ENCODE results near the gene EXD3. TPM values are rescaled to one million over a fixed set of nuclear protein-coding genes. Genes with fewer than 3 reads are reported as not detected.

EXD3 gene
- total and polyA plus RNA-seq, 9 of the 15 experiments (the other 6 are each of a cell fraction or from before 2014, with no cell fraction given): 0.29 to 12.5 (median 3.9) TPM

DNA sequence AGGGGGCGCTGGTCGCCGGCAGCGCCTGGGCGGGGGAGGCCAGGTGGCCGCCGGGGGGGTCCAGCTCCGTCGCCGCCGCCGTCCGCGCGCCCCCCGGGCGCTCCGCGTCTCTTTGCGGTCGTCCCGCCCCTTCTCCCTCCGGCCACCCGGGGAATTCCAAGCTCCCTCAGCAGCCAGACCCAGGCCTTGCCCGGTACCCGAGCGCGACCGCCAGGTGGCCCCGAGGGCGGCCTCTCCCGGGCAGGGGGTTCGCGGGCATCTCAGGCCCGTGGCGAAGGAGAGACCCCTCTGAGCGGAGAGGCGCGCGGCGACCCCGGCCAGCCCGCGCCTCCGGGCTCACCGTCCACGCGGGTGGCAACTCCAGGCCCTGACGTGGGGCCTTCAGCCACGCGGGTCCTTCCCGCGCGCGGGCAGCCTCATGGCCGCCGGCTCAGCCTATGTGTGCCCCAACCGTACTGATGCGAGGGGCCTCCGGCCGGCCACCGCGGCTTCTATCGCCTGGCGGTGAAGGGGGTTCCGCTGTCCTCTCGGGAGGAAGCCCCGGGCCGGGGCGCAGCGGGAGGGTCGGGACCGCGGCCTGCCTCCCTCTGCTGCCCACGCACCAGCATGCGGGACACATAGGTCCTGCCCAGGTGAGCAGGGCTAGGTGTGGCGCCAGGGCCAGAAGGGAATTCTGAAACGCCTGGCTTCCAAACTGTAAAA lies 120.4 kb downstream of the EXD3 start (continued):
- TF ChIP-seq, protein P1, sequence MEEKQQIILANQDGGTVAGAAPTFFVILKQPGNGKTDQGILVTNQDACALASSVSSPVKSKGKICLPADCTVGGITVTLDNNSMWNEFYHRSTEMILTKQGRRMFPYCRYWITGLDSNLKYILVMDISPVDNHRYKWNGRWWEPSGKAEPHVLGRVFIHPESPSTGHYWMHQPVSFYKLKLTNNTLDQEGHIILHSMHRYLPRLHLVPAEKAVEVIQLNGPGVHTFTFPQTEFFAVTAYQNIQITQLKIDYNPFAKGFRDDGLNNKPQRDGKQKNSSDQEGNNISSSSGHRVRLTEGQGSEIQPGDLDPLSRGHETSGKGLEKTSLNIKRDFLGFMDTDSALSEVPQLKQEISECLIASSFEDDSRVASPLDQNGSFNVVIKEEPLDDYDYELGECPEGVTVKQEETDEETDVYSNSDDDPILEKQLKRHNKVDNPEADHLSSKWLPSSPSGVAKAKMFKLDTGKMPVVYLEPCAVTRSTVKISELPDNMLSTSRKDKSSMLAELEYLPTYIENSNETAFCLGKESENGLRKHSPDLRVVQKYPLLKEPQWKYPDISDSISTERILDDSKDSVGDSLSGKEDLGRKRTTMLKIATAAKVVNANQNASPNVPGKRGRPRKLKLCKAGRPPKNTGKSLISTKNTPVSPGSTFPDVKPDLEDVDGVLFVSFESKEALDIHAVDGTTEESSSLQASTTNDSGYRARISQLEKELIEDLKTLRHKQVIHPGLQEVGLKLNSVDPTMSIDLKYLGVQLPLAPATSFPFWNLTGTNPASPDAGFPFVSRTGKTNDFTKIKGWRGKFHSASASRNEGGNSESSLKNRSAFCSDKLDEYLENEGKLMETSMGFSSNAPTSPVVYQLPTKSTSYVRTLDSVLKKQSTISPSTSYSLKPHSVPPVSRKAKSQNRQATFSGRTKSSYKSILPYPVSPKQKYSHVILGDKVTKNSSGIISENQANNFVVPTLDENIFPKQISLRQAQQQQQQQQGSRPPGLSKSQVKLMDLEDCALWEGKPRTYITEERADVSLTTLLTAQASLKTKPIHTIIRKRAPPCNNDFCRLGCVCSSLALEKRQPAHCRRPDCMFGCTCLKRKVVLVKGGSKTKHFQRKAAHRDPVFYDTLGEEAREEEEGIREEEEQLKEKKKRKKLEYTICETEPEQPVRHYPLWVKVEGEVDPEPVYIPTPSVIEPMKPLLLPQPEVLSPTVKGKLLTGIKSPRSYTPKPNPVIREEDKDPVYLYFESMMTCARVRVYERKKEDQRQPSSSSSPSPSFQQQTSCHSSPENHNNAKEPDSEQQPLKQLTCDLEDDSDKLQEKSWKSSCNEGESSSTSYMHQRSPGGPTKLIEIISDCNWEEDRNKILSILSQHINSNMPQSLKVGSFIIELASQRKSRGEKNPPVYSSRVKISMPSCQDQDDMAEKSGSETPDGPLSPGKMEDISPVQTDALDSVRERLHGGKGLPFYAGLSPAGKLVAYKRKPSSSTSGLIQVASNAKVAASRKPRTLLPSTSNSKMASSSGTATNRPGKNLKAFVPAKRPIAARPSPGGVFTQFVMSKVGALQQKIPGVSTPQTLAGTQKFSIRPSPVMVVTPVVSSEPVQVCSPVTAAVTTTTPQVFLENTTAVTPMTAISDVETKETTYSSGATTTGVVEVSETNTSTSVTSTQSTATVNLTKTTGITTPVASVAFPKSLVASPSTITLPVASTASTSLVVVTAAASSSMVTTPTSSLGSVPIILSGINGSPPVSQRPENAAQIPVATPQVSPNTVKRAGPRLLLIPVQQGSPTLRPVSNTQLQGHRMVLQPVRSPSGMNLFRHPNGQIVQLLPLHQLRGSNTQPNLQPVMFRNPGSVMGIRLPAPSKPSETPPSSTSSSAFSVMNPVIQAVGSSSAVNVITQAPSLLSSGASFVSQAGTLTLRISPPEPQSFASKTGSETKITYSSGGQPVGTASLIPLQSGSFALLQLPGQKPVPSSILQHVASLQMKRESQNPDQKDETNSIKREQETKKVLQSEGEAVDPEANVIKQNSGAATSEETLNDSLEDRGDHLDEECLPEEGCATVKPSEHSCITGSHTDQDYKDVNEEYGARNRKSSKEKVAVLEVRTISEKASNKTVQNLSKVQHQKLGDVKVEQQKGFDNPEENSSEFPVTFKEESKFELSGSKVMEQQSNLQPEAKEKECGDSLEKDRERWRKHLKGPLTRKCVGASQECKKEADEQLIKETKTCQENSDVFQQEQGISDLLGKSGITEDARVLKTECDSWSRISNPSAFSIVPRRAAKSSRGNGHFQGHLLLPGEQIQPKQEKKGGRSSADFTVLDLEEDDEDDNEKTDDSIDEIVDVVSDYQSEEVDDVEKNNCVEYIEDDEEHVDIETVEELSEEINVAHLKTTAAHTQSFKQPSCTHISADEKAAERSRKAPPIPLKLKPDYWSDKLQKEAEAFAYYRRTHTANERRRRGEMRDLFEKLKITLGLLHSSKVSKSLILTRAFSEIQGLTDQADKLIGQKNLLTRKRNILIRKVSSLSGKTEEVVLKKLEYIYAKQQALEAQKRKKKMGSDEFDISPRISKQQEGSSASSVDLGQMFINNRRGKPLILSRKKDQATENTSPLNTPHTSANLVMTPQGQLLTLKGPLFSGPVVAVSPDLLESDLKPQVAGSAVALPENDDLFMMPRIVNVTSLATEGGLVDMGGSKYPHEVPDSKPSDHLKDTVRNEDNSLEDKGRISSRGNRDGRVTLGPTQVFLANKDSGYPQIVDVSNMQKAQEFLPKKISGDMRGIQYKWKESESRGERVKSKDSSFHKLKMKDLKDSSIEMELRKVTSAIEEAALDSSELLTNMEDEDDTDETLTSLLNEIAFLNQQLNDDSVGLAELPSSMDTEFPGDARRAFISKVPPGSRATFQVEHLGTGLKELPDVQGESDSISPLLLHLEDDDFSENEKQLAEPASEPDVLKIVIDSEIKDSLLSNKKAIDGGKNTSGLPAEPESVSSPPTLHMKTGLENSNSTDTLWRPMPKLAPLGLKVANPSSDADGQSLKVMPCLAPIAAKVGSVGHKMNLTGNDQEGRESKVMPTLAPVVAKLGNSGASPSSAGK (IDR thresholded peaks at IDR 0.05): peak; percentile 94
- TF ChIP-seq, protein P2, sequence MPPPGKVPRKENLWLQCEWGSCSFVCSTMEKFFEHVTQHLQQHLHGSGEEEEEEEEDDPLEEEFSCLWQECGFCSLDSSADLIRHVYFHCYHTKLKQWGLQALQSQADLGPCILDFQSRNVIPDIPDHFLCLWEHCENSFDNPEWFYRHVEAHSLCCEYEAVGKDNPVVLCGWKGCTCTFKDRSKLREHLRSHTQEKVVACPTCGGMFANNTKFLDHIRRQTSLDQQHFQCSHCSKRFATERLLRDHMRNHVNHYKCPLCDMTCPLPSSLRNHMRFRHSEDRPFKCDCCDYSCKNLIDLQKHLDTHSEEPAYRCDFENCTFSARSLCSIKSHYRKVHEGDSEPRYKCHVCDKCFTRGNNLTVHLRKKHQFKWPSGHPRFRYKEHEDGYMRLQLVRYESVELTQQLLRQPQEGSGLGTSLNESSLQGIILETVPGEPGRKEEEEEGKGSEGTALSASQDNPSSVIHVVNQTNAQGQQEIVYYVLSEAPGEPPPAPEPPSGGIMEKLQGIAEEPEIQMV (tag; conservative IDR thresholded peaks at IDR 0.05; ENCODE audit: low read depth): no peak
- TF ChIP-seq PML (IDR thresholded peaks at IDR 0.05; ENCODE audit: low read length) (no peak), ZNF766 (CRISPR knock-in tag; conservative IDR thresholded peaks at IDR 0.05) (0 out of 2 replicates have a peak, but pooled peaks have one; percentile 32), NEUROD1 (IDR thresholded peaks at IDR 0.05; ENCODE audit: borderline replicate concordance, low read depth, low read length, partially characterized antibody) (no peak), ARID2 (IDR thresholded peaks at IDR 0.05) (no peak), SIN3A (IDR thresholded peaks at IDR 0.05; ENCODE audit: borderline replicate concordance in 2 of 2, control insufficient read depth in 1 of 2, low read depth in 2 of 2, low read length in 2 of 2) (0 out of 4 replicates have a peak, but pooled peaks have one; percentile 41 to 51), RBM22 (IDR thresholded peaks at IDR 0.05; ENCODE audit: low read depth, low read length, poor library complexity, severe bottlenecking) (peak; percentile 78), ZNF324 (CRISPR knock-in tag; IDR thresholded peaks at IDR 0.05) (no peak)
- TF ChIP-seq, protein P3, sequence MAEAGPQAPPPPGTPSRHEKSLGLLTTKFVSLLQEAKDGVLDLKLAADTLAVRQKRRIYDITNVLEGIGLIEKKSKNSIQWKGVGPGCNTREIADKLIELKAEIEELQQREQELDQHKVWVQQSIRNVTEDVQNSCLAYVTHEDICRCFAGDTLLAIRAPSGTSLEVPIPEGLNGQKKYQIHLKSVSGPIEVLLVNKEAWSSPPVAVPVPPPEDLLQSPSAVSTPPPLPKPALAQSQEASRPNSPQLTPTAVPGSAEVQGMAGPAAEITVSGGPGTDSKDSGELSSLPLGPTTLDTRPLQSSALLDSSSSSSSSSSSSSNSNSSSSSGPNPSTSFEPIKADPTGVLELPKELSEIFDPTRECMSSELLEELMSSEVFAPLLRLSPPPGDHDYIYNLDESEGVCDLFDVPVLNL (CRISPR knock-in tag; IDR thresholded peaks at IDR 0.05; ENCODE audit: low read depth): peak; percentile 69; the same call in 1 of the 2 replicates
- TF ChIP-seq, protein P4, sequence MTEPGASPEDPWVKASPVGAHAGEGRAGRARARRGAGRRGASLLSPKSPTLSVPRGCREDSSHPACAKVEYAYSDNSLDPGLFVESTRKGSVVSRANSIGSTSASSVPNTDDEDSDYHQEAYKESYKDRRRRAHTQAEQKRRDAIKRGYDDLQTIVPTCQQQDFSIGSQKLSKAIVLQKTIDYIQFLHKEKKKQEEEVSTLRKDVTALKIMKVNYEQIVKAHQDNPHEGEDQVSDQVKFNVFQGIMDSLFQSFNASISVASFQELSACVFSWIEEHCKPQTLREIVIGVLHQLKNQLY (CRISPR knock-in tag; conservative IDR thresholded peaks at IDR 0.05): no peak; a peak in 1 of 4 replicates
